Upper lobe of right lung (tissue), 1 donor: ENCODE results near the gene MYO16. TPM values are rescaled to one million over a fixed set of nuclear protein-coding genes. Genes with fewer than 3 reads are reported as not detected.

Experiments used
- ATAC-seq: fragments of 200-7000 bp; cut with Tn5 transposase; one replicate; pipeline ENCODE4 v1.9.1; 2020; ENCODE audit warnings: mild to moderate bottlenecking, moderate library complexity
- DNase-seq: peaks from one replicate; pipeline ENCODE4 v3.0.0-alpha.2; 2020
- H3K27ac ChIP-seq: fragments of 200-600 bp; one replicate; pipeline ENCODE4 v1.8.0; 2022
- H3K27me3 ChIP-seq: fragments of 200-600 bp; one replicate; pipeline ENCODE4 v1.8.0; 2022; ENCODE audit warnings: mild to moderate bottlenecking
- H3K36me3 ChIP-seq: fragments of 200-600 bp; one replicate; pipeline ENCODE4 v1.8.0; 2022
- H3K4me1 ChIP-seq: fragments of 200-600 bp; one replicate; pipeline ENCODE4 v1.8.0; 2022
- H3K4me3 ChIP-seq: fragments of 200-600 bp; one replicate; pipeline ENCODE4 v1.8.0; 2022; ENCODE audit warnings: mild to moderate bottlenecking
- H3K9me3 ChIP-seq: fragments of 200-600 bp; one replicate; pipeline ENCODE4 v1.8.0; 2022
- CTCF ChIP-seq: fragments of 200-600 bp; IDR thresholded peaks from one replicate; pipeline ENCODE4 v1.8.0; 2022; ENCODE audit warnings: antibody characterized with exemption
- intact Hi-C: fragments of 100-400 bp; cut with DNase I; formaldehyde crosslinking; loops from one replicate; pipeline ENCODE4 v1.11.0; 2022
- total RNA-seq: library from RNA; stranded (reverse); fragmentation: NEBNext Ultra II Directional; extraction: Animal tissue kit (Norgen Biotek cat#: 25700); gene quantifications from one replicate; pipeline ENCODE4 v1.2.1, GENCODE V29; 2021
- donor health status: DM: no; HTN: yes; CAD: no; lungs with severe emphysema.

Gene MYO16
- total RNA-seq, 1 donor from 2014 or later = 0.46 TPM

- ATAC-seq (no peak), DNase-seq (no peak)
- H3K36me3 ChIP-seq = no peaks in the 10 kb centered on the region
- no peaks in the 10 kb centered on the region for H3K27me3 ChIP-seq
- H3K4me3 ChIP-seq = no peak overlapping the region
- no peaks in the 10 kb centered on the region for H3K9me3 ChIP-seq
- TF ChIP-seq CTCF = no peak
- intact Hi-C loops = no loop called here
- H3K4me1 ChIP-seq = no peaks in the 10 kb centered on the region
- no peak overlapping the region for H3K27ac ChIP-seq
Observed at GRCh38 chr13:109118521-109118920, 489.1 kb downstream of the MYO16 start.

- no peaks in the 10 kb centered on the region for H3K36me3 ChIP-seq
- TF ChIP-seq CTCF = no peak
Observed at GRCh38 chr13:109119896-109120295, 490.5 kb downstream of the MYO16 start.

GRCh38 chr13:109121826-109122225 lies 492.4 kb downstream of the MYO16 start:
- no peaks in the 10 kb centered on the region for H3K36me3 ChIP-seq
- no peaks in the 10 kb centered on the region for H3K9me3 ChIP-seq
- no peak for DNase-seq
- H3K27ac ChIP-seq = no peak overlapping the region
- intact Hi-C loops = no loop called here
- H3K4me3 ChIP-seq = no peak overlapping the region
- no peaks in the 10 kb centered on the region for H3K4me1 ChIP-seq
- no peak for ATAC-seq
- TF ChIP-seq CTCF = no peak
- H3K27me3 ChIP-seq = no peaks in the 10 kb centered on the region

More at GRCh38 chr13:109119896-109120295, 490.5 kb downstream of the MYO16 start:
- Histone ChIP-seq H3K4me1 (no peaks in the 10 kb centered on the region), H3K27ac (no peak overlapping the region), H3K4me3 (no peak overlapping the region), H3K27me3 (no peaks in the 10 kb centered on the region), H3K9me3 (no peaks in the 10 kb centered on the region)
- ATAC-seq (no peak), DNase-seq (no peak)
- intact Hi-C loops = no loop called here

- TF ChIP-seq CTCF = no peak
- DNase-seq = no peak
- H3K4me3 ChIP-seq = no peak overlapping the region
- H3K27ac ChIP-seq = no peak overlapping the region
- no peaks in the 10 kb centered on the region for H3K4me1 ChIP-seq
- no peaks in the 10 kb centered on the region for H3K36me3 ChIP-seq
- H3K27me3 ChIP-seq = no peaks in the 10 kb centered on the region
- no peaks in the 10 kb centered on the region for H3K9me3 ChIP-seq
- ATAC-seq = no peak
- intact Hi-C loops = no loop called here
Observed at GRCh38 chr13:109123971-109124370, 494.6 kb downstream of the MYO16 start.

- DNase-seq = no peak
- intact Hi-C loops = no loop called here
- Histone ChIP-seq H3K27ac (no peak overlapping the region), H3K9me3 (no peaks in the 10 kb centered on the region), H3K4me3 (no peak overlapping the region), H3K36me3 (no peaks in the 10 kb centered on the region), H3K27me3 (no peaks in the 10 kb centered on the region), H3K4me1 (no peaks in the 10 kb centered on the region)
- no peak for TF ChIP-seq CTCF
- ATAC-seq = no peak
Observed at GRCh38 chr13:109126178-109126577, 496.8 kb downstream of the MYO16 start.
